NCI-H187 treated with DMSO at 0.1 percent for 48 hours (cell line): Measurements from ENCODE around the gene ZNRF3.
A peak's percentile ranks its signal among the peaks of the same experiment; 100 is the strongest.

Experiments used
- DNase-seq: peaks from one replicate; lab custom pipeline; 2025; lab: John Stamatoyannopoulos, UW

The ZNRF3 gene

DNA sequence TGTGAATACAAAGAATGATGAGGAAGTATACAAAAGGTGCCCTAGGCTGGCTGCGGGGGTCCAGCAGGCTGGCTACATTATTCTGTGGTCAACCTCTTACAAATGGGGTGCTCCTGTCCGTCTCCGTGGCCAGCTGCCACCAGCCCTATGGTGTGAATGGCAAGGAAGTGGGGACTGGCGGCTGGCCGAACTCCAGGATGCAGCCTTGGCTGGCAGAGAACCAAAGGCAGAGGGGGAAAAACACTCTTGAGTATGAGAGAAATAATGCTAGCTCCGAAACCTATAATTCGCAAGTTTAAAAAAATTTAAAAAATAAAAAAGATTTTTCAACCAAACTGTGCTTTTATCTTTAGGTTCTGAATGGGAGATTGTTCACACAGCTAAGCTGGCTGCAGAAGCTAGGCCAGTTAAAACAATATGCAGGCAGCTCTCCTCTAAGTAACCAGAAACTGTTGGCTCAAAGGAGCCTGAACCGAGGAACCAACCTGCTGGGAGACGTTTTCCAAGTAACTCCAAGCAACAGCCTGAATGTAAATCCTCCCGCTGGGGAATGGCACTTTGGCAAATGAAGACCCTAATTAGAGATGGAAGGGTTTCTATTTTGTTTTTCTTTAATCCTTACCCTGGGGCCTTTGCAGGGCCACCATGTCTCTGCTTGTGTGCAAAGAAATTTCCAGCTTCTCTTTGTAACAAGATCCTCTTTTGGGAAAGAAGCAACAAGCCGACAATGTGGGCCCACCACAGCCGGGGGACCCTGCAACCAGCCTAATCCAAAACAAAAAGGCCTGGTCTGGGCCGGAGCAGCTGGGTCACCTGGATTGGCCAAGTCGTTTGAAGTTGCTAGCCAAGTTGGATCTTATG lies 128.1 kb downstream of the ZNRF3 start:
- no peak for DNase-seq

DNA sequence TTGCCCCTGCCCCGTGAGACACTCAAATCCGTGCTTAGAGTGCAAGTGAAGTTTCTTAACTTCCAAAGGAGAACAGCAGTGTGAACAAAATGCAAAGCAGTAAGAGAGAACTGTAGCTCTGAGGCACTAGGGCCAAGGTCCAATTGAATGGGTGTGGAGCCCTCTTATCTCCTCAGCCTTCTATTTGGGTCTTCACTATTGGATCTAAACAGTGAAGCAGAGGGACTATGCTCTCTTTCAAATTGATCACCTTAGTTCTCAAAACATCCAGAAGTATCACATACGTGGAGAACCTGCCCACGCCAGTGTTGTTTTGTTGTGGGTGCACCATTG lies 128.7 kb downstream of the ZNRF3 start:
- no peak for DNase-seq

DNA sequence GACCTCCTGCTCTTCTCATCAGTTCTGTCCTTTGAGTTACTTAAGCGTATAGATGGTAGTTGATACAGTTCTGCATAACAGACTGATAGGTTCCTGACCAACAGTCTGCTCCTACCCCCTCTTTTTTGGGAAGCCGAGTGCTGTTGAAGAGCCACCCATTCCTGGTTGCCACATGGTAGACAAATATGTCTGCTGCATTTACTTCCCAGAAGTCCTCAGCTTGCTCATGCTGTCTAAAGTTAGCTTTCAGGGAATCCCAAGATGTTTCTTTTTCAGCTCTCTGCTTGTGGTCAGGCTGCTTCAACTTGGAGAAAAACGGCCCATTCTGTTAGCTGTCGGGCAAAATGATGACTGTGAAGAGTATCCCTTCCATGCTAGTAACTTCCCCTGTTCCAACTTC lies 129.6 kb downstream of the ZNRF3 start:
- DNase-seq = no peak

DNA sequence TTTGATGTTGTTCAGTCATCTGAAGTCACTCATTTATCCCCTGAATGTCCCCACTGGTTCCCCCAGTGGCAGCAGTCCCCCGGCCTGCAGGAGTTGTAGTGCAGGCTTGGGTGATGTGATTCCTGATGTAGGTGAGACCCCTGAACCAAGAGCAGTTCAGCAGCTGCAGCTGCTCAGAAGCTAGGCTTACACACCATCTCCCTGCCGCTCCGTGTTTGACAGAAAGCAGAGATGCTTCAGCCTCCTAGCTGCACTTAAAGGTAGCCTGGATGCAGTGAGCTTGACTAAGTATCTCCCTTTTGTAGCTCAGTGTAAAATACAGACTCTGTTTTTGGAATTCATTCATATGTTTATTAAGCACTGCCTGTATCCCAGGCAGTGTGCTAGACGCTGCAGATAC lies 130.9 kb downstream of the ZNRF3 start:
- DNase-seq = no peak

DNA sequence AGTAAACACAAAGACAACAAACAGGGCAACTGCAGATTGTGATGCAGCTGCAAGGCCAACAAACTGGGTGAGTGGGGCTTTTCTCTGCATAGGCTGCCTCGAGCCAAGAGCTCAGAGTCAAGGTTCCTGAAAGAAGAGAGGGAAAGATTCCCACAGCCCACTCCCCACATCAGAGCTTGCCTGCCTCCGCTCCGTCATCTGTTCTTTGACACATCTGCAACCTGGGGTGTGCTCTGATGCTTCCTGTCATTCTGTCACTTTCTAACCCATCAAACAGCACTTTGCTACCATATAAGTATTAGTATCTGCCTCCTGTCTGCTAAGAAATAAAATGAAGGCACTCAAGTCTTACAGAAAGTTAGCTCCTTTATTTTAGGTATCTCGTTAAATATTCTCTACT lies 131.4 kb downstream of the ZNRF3 start:
- no peak for DNase-seq

DNA sequence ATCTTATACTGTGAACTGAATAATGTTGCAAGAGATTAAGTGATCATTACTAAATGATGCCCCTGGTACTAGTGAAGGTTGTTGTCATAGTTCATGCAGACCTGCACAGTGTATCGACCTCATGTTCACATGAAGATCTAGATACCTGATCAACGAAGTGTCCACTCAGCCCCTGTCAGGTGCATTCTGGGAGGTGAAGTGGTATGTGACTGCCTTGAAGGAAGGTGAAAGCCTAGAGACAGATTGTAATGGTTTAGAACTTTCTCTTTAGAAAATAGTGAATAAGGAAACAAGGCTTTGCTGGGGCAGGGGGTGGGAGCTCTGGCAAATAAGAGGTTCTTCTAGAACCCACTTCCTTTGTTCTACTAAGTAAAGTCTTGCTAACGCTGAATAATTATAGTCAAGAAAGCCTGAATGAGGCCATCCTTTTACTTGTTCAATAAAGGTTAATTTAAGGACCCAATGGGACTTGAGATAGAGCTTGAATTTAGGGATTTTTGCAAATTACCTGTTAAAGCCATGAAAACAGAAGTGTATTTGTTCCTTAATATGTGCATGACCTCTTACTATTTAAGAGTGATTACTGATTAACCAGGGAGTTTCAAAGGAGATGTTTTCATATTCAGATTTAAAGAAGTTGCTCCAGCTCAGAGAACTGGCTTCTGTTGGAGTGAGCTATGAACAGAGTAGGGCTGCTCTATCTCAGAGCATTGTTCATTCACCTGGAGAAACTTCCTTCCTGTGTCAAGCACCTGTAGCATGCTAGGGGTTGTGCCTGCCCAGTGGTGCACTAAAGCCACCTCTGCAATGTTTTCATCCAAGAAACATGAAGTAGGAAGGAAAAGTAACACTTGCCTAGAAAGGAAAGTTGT lies 132.9 kb downstream of the ZNRF3 start:
- DNase-seq = no peak

DNA sequence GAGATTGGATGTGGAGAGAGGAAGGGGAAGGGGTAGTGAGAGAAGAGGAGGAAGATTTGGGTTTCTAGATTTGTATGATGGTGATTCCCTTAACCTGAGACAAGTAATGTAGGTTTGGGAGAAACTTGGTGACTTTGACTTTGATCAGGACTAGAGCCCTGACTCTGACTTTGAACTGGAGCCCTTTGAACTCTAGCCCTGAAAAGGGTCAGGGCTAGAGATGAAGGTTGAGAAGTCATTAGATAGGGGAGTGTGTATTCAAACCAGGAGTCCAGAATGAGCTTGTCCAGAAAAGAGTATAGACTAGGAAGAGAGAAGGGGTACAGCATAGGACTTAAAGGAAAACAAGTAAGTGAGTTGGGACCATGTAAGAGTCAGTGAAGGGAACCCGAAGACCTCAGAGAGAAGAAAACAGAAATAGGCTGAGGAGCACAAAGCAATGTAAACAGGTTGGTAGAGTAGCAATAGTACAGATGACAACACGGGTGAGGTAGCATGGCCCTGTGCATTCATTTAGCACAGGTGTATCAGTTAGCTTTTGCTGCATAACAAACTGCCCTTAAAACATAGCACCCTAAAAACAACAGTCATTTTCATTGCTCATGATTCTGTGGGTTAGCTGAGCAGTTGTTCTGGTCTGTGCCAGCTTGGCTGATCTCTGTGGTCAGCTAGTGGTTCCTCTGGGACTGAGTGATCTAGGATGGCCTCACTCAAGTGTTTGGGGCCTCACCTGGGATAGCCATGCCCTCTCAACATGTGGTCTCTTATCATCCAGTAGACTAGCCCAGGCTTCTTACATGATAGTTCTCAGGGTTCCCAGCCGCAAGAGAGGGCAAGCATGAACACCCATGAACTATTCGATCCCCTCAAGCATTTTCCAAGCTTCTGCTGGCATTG lies 135.2 kb downstream of the ZNRF3 start:
- no peak for DNase-seq

DNA sequence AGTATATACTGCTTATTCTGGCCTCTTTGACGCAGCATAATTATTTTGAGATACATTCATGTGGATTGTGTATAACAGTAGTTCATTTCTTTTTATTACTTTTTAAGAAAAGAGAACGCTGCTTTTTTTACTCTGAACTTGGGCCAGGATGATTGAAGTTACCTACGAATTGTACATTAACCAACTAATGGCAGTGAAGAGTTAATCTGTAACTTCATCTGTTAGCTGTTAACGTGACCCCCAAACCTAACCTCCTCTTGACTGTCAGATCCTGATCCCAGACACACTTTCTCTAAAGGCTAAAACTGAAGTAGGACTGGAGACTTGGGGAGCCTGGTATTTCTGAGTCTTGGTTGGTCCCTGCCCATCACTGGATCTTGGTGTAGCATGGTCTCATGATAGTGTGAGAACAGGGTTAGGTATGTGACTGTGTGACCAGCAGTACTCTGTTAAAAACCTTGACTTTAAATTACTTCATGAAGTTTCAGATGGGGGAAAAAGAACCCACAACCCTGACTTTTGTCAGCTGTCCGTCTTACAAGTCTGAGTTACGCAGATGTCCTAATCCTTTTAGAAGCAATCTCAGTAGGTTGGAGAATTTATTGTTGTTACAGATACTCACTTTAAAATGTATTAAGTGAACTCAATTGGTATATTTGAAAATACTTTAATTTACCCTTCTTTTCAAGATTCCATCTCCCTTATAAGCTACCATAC lies 138.9 kb downstream of the ZNRF3 start:
- no peak for DNase-seq

DNA sequence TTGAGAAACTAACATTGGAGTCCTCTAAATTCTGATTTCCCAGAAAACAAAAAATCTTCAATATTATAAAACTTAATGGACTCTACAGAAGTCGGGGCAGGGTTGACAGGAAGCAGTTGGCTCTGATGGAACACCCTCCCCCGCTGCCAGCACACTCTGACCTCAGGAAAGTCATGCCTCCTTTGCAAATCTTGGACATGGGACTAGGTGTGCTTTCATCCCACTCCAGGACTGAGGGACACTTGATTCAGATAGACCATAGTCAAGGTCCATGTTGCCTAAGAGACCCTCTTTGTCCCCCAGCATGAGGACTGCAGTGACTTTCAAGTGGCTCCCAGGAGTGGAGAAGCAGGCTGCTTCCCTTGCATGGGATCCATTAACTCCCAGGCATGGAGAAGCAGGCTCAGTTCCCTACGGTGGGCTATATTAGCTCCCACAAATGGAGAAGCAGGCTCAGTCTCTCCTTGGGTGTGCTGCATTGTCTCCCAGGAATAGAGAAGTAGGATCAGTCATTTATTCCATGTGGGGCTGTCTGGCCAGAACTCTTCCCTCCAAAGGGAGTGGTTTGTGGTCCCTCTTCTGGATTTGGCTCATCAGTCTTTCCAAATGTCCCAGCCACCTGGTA lies 139.9 kb downstream of the ZNRF3 start:
- DNase-seq = no peak

DNA sequence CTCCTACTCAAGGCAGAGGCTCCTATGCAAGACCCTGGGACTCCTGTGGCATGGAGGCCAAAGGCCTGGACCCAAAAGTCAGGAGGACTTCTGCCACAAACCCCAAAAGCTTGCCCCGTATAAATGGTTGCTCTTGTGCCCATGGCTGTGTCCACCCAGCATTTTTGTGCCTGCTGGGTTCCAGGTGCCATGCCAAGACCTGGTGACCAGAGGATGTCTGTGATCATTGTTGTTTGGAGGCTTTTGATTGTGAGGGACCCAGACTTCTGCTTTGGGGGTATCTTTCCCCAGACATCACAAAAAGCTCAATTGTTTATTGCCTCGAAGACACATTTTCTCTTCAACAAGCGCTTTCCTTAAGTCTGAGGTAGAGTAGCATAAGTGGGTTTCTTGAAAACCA lies 143.2 kb downstream of the ZNRF3 start:
- DNase-seq = no peak

DNA sequence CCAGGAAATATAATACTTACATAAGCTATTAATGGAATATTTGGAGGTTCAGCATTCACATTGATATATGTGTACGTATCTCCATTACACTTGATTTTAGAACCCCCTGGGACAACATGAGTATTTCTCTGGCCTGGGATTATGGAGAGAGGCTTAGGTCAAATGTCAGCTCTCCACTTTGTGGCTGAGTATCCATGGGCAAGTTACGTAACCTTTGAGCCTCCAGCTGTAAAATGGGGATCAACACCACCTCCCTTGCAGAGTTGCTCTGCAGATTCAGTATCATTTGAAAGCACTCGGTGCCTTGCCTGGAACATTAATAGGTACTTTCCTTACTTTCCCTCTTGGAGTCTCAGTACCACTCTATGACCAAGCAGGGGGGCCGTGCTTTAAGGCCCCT lies 145.1 kb downstream of the ZNRF3 start:
- no peak for DNase-seq

DNA sequence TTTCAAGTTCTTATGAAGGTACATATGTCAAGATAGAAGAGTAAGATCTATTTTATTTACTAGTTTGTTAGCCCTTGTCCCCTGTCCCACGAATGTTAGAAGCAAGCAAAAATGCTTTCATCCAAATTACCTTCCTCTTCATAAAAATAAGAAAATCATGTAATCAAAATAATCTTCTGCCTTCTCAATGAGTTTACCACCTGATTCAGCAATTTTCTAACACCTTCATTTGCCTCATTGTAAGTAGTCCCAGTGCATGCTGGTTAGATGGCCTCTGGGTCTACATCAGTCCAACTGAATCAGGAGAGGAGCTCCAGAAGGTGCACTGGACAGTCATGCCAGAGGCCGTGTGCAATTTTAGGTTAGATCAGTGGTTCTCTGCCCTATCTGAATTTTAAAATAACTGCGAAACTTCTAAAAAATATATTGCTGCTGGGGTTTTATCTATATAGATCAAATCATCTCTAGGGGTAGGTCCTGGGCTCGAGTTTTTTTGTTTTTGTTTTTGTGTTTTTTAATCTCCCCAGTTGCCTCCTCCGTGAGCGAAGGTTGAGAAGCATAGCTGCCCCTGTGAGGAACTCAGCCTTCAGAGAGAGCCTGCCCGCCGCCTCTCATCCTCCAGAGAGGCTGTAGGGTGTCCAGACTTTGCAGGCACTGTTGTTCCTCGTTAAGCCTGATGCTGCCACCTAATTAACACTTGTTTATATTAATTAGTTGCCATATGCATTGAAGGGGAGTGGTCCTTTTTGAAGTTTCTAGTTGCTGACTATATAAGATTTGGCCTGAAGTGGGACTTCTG lies 146.0 kb downstream of the ZNRF3 start:
- no peak for DNase-seq

DNA sequence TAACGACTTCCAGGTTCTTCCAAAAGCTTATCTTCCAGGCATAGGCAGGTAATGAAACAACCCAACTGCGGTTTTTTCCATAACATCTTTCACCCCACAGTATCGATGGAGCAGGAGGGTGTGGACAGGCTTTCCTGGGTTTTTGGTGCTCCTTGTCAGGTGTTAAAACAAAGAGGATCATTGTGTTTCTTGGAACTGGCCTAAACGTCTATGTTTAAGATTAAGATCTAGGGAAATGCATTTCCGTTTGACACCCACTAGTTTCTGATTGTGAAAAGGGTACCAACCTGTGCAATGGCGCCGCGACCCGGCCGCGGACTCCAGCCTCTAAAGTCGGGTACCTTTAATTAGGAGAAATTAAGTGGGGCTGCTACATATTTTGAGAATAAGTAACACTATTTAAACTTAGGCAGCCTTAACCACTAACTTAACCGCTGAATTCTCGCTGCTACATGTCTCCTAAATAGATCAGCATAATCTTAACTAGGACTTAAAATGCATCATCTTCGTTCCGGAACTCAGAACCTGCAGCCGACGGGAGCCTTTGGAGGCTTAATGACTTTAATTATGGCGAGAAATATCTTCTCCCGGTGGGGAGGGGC lies 146.7 kb downstream of the ZNRF3 start:
- DNase-seq = no peak

DNA sequence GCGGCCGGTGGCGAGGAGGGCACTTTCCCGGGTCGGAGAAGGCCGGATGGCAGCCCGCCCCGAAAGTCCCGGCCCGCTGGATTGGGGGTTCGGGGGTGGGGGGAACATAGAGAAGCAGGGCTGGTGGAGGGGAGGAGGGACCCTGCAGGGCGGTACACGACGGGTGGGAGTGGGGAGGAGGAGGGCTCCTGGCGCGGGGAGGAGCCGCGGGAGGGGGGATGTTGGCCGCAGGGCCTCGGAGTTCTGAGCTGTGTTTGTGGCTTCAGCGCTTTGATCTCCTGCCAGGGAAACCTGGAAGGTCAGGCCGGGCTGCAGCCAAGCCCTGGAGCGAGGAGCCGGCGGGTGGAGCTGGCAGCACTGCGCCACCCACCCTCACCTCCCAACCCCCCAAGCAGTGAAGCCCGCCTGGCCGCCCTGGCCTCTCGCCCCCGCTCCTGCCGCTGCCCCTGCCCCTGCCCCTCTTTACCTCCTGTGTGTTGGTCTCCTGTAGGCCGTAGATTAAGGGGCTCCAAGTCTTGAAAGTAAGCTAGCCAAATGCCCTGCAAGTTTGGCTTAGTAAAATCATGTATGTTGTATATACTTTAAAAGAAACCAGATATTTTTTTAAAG lies 147.3 kb downstream of the ZNRF3 start:
- no peak for DNase-seq

DNA sequence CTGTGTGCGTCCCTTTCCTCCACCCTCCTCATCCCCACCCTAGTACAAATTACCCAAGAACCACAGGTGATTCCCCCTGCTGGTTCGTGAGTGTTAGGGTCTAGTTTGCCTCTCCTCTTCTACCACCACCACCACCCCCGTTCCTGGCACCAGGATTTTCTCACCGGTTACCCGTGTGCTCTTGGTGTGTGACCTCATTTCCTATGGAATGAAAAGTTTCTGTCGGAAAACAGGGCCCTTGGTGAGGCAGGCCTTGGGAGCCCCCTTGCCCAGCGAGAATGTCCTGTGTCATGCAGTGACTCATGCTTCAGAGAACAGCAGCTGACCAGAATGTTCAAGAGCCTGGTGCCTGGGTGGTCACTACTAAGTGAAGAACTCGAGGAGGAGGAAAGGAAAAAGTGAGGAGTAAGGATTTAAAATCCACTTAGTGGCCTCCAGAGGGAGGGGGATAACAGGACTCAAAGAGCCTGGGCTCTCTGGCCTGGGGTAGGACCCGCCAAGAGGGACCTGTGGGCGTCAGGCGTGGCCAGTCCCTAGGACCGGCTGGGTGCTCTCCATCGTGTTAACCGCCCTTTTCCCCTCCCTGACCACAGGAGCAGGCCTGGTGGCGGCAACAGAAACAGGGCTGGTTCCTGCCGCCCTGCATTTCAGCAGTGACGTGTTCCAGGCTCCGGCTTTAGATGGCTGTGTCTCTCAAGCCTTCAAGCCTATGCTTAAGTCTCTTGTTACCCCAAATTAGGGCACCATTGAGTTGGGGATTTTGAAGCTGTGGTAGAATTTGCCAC lies 148.0 kb downstream of the ZNRF3 start:
- no peak for DNase-seq

DNA sequence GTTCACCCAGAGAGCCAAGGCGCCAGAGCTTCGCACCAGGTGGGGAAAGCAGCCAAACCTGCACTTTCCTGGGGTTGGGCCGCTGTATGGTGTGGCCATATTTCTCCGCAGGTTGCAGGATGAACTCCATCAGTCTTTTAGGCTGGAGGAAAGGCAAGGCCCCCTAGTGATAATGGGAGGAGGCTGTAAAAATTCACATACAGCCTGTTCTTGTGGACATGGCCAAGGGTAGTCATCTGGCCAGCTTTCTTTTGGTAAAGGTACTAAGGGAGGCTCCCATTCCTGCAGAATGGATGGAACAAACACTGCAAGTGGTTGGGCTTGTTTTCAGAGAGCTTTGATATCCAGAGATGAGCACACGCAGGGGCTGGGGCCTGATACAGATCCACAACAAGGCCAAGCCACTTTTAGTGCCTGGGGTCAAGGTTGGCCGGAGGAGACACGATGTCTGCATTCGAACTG lies 148.7 kb downstream of the ZNRF3 start:
- no peak for DNase-seq

DNA sequence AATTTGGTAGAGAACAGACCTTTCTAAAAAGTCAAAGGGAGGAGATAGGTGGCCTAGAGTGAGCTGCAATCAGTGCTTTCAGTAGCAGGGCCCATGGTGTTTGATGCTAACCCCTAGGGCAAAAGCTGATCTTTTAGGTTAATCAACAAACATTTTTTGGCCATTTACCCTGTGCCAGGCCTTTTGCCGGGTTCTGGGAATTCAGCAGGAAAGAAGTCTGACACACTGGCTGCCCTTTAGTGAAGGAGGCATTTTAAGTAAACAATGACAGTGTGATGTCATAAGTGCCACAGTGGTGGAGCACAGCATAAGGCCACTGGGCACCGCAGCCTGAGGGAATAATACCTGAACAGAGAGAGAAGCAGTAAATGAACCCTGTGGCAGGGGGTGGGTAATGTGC lies 149.2 kb downstream of the ZNRF3 start:
- no peak for DNase-seq

DNA sequence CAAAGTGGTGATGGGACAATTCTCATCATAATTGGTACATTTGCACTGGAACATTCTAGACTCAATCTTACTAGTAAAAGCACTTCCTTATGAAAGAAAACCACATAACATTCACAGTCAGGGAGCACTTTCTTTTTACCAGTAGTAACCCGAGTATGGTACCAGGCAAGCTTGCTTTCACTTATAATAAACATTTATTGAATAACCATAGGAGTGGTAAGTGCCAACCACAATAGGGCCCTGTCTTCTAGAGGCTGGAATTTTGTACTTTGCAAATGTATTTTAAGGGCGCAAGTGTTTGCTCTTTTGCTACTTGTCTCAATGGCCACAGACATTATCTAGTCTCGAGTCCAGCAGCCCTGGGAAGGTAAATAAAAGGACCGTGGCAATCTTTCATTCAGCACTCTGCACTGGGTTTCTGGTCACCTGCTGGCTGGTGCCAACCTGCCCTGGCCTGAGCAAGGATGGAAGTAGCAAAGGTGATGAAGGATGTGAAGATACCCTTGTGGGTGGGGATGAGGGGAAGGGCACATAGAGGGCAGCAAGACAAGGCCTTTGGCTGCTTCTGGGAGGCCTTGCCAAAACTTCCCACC lies 154.1 kb downstream of the ZNRF3 start:
- peak; percentile 58 for DNase-seq
